GM12865 (cell line): ENCODE measurements around the gene TMEM231.
"Not testable (repeated sequence)": the region's sequence is repeated elsewhere in the genome, so short reads cannot be mapped to it uniquely, and the experiment has no call there.

Experiments used
- DNase-seq: peaks from one replicate; pipeline ENCODE4 v3.0.0; 2010; ENCODE audit warnings: low read depth
- H3K4me3 ChIP-seq: 2 replicates; pipeline ENCODE4 v1.5.1; 2011; ENCODE audit warnings: mild to moderate bottlenecking, low read depth, low read length, control low read depth
- TF ChIP-seq, protein P1 (sequence below): IDR thresholded peaks from 2 replicates; pipeline ENCODE4 v1.5.1; 2011; ENCODE audit warnings: low read length, control low read depth, low read depth, inconsistent platforms; ENCODE audit not compliant: insufficient read depth; ENCODE audit errors: missing control alignments

The TMEM231 gene

DNA sequence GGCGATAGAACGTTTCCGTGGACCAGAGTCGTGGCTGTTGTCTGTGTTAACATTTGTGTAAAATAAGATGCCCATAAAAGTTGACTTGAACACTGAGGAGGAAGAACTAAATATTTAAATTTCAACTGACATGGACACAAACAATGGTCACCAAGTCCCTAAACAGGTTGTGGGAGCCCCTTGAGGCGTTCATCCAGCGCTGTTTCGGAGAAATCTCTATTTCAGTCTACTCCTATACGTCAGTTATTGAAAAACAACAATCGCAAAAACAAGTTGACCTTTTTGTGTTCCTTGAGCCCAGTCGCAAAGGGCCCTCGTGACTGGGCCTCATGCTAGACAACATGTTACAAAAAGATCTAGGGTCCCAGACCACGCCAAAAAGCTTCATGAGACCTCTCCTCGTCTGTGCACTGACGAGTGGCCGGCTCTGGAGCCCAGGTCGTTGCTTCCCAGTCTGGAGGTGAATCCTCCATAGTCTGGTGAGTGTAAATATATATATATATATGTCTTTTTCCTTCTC, 439 bp upstream of the TMEM231 start:
- DNase-seq: no peak
- H3K4me3 ChIP-seq: peak overlapping the region; percentile 67
- TF ChIP-seq, protein P1, sequence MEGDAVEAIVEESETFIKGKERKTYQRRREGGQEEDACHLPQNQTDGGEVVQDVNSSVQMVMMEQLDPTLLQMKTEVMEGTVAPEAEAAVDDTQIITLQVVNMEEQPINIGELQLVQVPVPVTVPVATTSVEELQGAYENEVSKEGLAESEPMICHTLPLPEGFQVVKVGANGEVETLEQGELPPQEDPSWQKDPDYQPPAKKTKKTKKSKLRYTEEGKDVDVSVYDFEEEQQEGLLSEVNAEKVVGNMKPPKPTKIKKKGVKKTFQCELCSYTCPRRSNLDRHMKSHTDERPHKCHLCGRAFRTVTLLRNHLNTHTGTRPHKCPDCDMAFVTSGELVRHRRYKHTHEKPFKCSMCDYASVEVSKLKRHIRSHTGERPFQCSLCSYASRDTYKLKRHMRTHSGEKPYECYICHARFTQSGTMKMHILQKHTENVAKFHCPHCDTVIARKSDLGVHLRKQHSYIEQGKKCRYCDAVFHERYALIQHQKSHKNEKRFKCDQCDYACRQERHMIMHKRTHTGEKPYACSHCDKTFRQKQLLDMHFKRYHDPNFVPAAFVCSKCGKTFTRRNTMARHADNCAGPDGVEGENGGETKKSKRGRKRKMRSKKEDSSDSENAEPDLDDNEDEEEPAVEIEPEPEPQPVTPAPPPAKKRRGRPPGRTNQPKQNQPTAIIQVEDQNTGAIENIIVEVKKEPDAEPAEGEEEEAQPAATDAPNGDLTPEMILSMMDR: no peak

DNA sequence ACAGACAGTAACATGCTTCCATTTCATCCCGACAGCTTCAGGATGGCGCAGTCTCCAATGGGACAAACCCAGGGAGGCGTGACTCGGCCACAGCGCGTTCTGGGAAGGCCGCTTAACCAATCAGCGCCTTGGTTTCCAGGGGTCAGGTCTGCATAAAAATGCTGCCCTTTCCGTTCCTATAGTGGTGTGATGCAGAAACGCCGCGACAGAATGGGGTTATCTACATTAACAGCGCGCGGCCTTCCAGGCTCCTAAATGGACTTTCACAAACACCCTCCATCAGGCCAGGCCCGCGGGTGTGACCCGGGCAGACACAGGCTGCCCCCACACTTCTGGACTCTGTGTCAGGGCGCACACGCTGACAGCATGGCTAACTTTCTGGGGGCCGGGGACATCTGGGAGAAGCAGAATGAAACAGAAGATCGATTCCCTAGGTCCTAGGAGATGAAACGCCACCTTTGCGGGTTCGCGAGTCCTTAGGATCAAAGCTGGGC, 792 bp downstream of the TMEM231 start:
- peak overlapping the region; percentile 67 for H3K4me3 ChIP-seq
- DNase-seq: peak; percentile 79
- TF ChIP-seq, protein P1: no peak

DNA sequence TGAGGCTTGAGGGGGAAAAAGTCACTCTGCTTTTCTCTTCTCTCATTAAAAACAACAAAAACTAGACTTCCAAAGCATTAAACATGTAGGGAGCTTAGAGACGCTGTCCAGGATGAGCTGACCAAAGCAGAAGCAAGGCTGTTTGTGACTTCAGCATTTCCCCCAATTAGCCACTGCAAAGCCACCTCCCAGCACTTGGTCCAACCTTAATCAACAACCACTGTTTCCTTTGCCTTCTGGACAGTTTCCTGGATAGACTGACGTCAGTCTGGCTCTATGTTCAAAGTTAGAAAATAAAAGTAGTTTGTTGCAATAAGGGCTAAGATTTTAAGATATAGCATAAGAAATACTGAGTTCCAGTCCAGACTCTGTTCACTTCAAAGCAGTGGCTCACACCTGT, 3.1 kb downstream of the TMEM231 start:
- H3K4me3 ChIP-seq: no peak overlapping the region
- TF ChIP-seq, protein P1: no peak

DNA sequence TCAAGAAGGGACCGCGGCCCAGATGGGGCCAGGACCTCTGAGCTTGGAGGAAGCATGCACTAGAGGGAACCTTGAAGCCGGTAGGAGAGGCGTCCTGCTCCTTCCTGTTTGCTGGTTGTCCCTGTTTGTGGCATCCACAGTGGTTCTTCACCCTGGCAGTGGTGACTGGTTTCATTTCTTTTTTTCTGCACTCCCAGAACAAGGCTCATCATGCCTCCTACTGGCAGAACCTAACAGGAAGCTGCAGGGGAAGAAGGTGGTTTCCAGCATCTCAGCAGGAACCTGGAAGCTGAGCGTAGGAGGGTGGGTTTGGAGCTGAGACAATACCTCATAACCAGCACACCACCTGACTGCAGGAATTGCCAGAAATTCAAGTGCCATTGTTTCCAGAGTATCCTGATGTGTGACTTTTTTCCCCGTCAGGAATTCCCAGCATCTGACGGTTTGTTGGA, 5.8 kb downstream of the TMEM231 start:
- DNase-seq: peak; percentile 83

More for the DNA sequence above, 3.1 kb downstream of the TMEM231 start:
- DNase-seq: no peak

DNA sequence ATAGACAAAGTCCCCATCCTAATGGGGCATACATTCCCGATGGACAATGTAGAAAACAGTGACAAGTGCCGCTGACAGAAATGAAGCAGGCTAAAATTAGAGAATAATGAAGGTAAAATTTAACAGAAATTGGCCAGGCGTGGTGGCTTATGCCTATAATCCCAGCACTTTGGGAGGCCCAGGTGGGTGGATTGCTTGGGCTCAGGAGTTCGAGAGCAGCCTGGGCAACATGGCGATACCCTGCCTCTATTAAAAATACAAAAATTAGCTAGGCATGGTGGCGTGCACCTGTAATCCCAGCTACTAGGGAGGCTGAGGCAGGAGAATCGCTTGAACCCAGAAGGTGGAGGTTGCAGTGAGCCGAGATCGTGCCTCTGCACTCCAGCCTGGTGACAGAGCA, 7.6 kb downstream of the TMEM231 start:
- H3K4me3 ChIP-seq, DNase-seq: not testable (repeated sequence)

More for the DNA sequence above, 5.8 kb downstream of the TMEM231 start:
- TF ChIP-seq, protein P1: peak; percentile 72
- no peak overlapping the region for H3K4me3 ChIP-seq

DNA sequence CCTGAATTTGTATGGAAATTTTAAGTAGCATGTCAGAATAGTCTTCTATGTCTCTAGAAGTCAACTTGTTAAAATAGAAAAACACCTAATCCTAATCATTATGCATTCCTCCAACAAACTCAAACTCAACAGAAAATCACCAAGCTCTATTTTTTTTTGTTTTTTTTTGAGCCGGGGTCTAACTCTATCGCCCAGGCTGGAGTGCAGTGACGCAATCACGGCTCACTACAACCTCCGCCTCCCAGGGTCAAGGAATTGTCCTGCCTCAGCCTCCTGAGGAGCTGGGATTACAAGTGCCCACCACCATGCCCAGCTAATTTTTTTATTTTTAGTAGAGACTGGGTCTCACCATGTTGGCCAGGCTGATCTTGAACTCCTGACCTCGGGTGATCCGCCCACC, 9.8 kb downstream of the TMEM231 start:
- H3K4me3 ChIP-seq: no peak overlapping the region
- no peak for DNase-seq
- TF ChIP-seq, protein P1: no peak

DNA sequence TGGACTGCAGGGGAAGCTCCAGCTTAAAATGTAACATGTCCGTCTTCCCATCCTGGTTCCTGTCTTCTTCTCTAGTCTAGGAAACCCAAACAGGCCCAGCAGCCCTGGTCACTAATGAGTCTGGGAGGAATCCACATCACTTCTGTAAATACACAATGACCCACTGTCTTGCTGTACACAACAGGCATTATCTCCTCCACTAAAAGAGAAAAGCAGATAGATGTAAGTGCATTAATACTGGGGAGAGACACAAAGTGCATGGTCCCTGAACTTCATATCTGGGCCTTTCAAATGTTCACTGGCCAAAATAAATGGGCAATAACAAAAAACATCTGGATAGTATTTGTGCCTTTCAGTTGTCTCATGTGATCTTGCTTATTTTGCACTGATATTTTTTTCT, 10.2 kb downstream of the TMEM231 start:
- H3K4me3 ChIP-seq, DNase-seq: not testable (repeated sequence)

DNA sequence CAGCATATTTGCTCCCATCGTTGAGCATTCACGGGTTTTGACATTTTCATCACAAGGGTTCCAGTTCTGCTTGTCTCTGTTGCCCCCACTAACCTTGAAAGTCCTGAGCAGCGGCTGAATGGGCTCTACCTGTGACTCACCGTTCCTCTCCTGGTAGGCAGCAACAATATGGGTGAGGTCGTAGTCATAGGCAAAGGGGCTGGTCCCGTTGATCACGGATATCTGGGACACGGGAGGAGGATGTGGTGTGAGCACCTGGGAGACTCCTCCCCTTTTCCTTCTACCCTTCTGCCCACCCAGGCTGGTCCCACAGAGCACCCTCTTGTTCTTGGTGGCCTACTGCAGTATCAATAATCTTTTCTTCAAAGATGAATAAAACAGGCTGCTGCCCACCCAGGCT, 13.6 kb downstream of the TMEM231 start:
- H3K4me3 ChIP-seq, DNase-seq: not testable (repeated sequence)

DNA sequence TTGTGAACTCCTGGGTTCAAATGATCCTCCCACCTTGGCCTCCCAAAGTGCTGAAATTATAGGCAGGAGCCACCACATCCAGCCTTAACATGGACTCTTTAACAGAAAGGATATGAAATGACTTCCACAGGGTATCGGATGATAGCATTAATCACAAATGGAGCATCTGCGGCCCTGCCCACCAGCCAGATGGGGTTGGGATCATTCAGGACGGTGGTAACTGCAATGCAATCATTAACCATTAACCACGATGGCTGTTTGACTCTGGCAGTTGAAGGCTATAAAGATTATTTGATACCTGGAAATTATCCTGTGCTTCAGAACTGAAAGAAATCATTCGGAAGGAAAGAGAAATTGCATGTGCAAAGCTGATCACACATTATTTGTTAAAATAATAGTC, 14.8 kb downstream of the TMEM231 start:
- H3K4me3 ChIP-seq: no peak overlapping the region
- DNase-seq: no peak
- TF ChIP-seq, protein P1: no peak

DNA sequence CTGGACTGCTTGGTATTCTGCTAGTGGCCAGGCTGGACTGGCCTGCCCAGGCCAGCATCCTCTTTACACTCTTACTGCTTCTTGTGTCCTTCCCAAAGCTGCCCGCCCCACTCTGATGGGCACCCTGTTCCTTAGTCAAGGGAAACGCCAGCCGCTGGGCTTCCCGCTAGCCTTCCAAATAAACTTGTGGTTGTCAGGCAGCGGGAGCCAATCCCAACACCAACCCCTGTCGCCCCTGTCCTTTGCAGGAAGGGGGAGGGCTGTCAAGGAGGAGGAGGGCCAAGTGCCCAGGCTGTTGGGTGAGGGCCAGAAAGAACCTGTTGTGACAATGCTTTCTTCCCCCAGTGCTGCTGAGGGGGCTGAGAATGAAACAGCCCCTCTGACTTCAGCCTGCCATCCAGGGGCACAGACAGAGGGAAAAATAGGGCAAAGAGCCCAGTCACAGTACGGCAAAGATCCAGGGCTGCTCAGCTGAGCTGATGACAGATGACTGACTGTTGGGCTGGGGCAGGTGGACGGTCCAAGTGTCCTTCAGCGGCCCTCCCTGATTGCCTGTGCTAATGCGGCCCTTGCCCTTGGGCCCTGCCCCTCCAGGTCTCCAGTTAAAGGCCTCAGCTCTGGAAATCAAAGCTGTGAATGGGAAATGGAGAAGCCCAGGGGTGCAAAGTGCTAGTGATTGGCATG, 17.0 kb downstream of the TMEM231 start:
- not testable (repeated sequence) for H3K4me3 ChIP-seq, DNase-seq
